OCI-LY7 (cell line): ENCODE data around the gene SLC45A3.

Source experiments
- EZH2phosphoT487 ChIP-seq: fragments of 200-600 bp; sonication (generic); IDR thresholded peaks from 2 replicates; pipeline ENCODE4 v1.6.1; 2018; ENCODE audit warnings: low read depth, borderline replicate concordance, mild to moderate bottlenecking, mixed run types, antibody characterized with exemption, low read length, moderate library complexity, mixed read lengths
- TF ChIP-seq, protein P1 (sequence below): fragments of 200-600 bp; sonication (generic); conservative IDR thresholded peaks from 2 replicates; pipeline ENCODE4 v1.5.1; 2014; ENCODE audit warnings: mild to moderate bottlenecking, antibody characterized with exemption, low read length, moderate library complexity, mixed read lengths

DNA sequence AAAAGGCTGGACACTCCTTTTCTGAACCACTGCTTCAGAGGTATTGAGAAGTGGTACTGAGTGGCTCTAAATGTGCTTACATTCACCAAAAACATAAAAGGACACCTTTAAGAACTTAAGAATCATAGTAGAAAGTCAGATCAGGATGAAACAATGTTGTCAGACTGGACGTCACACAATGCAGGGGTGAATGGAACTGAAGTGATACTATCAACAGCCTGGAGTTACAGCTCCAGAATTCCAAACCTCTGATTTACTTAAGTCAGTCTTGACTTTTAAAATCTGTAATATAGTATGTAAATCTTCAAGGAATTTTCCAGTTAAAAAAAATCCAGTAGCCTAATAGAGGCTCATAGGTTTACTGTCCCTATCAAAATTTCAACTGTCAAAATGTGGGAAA lies 67.8 kb downstream of the SLC45A3 start:
- TF ChIP-seq, protein P1, sequence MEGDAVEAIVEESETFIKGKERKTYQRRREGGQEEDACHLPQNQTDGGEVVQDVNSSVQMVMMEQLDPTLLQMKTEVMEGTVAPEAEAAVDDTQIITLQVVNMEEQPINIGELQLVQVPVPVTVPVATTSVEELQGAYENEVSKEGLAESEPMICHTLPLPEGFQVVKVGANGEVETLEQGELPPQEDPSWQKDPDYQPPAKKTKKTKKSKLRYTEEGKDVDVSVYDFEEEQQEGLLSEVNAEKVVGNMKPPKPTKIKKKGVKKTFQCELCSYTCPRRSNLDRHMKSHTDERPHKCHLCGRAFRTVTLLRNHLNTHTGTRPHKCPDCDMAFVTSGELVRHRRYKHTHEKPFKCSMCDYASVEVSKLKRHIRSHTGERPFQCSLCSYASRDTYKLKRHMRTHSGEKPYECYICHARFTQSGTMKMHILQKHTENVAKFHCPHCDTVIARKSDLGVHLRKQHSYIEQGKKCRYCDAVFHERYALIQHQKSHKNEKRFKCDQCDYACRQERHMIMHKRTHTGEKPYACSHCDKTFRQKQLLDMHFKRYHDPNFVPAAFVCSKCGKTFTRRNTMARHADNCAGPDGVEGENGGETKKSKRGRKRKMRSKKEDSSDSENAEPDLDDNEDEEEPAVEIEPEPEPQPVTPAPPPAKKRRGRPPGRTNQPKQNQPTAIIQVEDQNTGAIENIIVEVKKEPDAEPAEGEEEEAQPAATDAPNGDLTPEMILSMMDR = no peak
- no peak for TF ChIP-seq EZH2phosphoT487
